Ovary (tissue), 9 donors: ENCODE data around the gene RSPH1. TPM values are rescaled to one million over a fixed set of nuclear protein-coding genes. Genes with fewer than 3 reads are reported as not detected.

Source experiments
- DNase-seq, 5 donors: peaks; one replicate each; pipeline ENCODE4 v3.0.0-alpha.2; 2019 to 2020
- H3K27ac ChIP-seq, 2 donors: fragments of 200-600 bp; one replicate each; pipeline versions ENCODE4 v1.5.1 to v1.8.0; 2019 to 2022
- H3K27me3 ChIP-seq: fragments of 200-600 bp; one replicate; pipeline ENCODE4 v1.8.0; 2022
- H3K36me3 ChIP-seq: fragments of 200-600 bp; sonication (generic); one replicate; pipeline ENCODE4 v1.5.1; 2019
- H3K4me1 ChIP-seq: one replicate; pipeline ENCODE4 v1.8.1; 2013; ENCODE audit warnings: mild to moderate bottlenecking, moderate library complexity; ENCODE audit not compliant: insufficient read depth
- H3K4me3 ChIP-seq: fragments of 200-600 bp; sonication (generic); one replicate; pipeline ENCODE4 v1.5.1; 2017
- H3K9me3 ChIP-seq, 2 donors: fragments of 200-600 bp in 1 of 2; sonication (generic) in 1 of 2; one replicate each; pipeline versions ENCODE4 v1.5.1 to v1.8.1; 2013 to 2019; ENCODE audit warnings: mild to moderate bottlenecking in 1 of 2, moderate library complexity in 1 of 2
- EP300 ChIP-seq: sonication (generic); formaldehyde crosslinking; IDR thresholded peaks from one replicate; pipeline ENCODE4 v1.6.1; 2017; ENCODE audit warnings: antibody characterized with exemption
- POLR2A ChIP-seq: fragments of 450-650 bp; IDR thresholded peaks from one replicate; pipeline ENCODE4 v1.6.1; 2017; ENCODE audit warnings: antibody characterized with exemption, mild to moderate bottlenecking, moderate library complexity
- WGBS, 3 donors: extraction: QIAGEN DNeasy Blood & Tissue Kit in 1 of 3; methylation state at CpG; one replicate each; pipeline versions ENCODE4 v1.1.5 to v1.1.7; 2013 to 2017; 5-methylcytosine and 5-hydroxymethylcytosine counted together
- intact Hi-C, 4 donors: fragments of 100-400 bp; cut with DNase I; formaldehyde crosslinking; loops; one replicate each; pipeline versions ENCODE4 v1.11.0 to v1.15.1; 2022 to 2023
- polyA plus RNA-seq, 2 donors: library from polyadenylated mRNA; stranded (reverse); fragments of 200-250 nt in 1 of 2; fragments of 350-450 nt in 1 of 2; fragmentation: Illumina TruSeq in 1 of 2; extraction: RNeasy Lipid Tissue Mini Kit (QIAGEN cat#74804) in 1 of 2; gene quantifications; one replicate each; pipeline ENCODE4 v1.2.3, GENCODE V29; 2013 to 2014
- total RNA-seq, 7 donors: library from RNA; depleted of rRNA in 2 of 7; stranded (reverse); fragments of >200 nt in 2 of 7; fragmentation: NEBNext Ultra II Directional in 3 of 7; extraction: Animal tissue kit (Norgen Biotek cat#: 25700) in 3 of 7; gene quantifications; one replicate each; pipeline versions ENCODE4 v1.1.0 to v1.2.4, GENCODE V29; 2016 to 2023
- TF ChIP-seq, protein P1 (sequence below), 3 donors: fragments of 450-650 bp in 2 of 3; fragments of 200-600 bp in 1 of 3; IDR thresholded peaks; one replicate each; pipeline versions ENCODE4 v1.5.1 to v1.8.0; 2016 to 2022; ENCODE audit warnings: antibody characterized with exemption in 3 of 3, mild to moderate bottlenecking in 1 of 3
- donor health status: DM: no; HTN: no; CAD: no; lungs with moderate emphysema.
- donor health status: DM: no; HTN: no; CAD: no.
- donor health status: Bipolar disorder and iron deficiency.
- donor health status: DM: yes; HTN: yes; CAD: no.
- donor health status: DM: no; HTN: no; CAD: no.
- donor health status: DM: yes; HTN: yes; CAD: no.

Gene RSPH1
- total and polyA plus RNA-seq, 9 donors: 0.76 to 37.5 (median 2.5) TPM

DNA sequence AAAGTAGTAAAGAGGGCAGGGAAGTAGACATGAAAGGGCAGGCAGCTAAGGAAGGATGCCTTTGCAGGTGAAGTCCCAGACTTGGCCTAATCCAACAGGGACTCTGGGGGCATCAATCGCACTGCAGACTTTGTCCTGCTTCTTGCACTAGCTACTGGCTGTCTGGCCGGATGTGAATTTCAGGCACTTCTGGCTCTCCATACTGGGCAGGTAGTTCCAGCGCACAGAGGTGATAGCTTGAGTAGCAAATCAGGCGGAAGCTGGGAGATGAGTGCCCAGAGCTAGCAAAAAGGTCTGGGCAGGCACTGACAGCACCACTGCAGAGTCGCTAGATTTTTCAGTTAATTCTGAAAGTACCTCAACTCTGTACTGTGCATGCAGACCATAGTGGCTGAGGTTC is 997 bp downstream of the RSPH1 start:
- WGBS, 3 donors: 90 to 93% (median 91%) methylated on average over 5 of the region's 5 CpGs
- Histone ChIP-seq H3K27me3 (no peaks in the 10 kb centered on the region), H3K4me3 (no peak overlapping the region), H3K4me1 (peaks cover 4% of the 10 kb centered on the region), H3K36me3 (no peaks in the 10 kb centered on the region), H3K27ac (no peak overlapping the region), H3K9me3 (no peaks in the 10 kb centered on the region)
- TF ChIP-seq POLR2A: no peak
- no peak for TF ChIP-seq EP300
- TF ChIP-seq, protein P1, sequence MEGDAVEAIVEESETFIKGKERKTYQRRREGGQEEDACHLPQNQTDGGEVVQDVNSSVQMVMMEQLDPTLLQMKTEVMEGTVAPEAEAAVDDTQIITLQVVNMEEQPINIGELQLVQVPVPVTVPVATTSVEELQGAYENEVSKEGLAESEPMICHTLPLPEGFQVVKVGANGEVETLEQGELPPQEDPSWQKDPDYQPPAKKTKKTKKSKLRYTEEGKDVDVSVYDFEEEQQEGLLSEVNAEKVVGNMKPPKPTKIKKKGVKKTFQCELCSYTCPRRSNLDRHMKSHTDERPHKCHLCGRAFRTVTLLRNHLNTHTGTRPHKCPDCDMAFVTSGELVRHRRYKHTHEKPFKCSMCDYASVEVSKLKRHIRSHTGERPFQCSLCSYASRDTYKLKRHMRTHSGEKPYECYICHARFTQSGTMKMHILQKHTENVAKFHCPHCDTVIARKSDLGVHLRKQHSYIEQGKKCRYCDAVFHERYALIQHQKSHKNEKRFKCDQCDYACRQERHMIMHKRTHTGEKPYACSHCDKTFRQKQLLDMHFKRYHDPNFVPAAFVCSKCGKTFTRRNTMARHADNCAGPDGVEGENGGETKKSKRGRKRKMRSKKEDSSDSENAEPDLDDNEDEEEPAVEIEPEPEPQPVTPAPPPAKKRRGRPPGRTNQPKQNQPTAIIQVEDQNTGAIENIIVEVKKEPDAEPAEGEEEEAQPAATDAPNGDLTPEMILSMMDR (IDR thresholded peaks at IDR 0.05): no peak
- intact Hi-C loops: loop anchor here in 1 of 4 donors (10.0 kb wide), 1 partner anchor 1010 kb away; no protein-coding TSS in a partner anchor
- no peak for DNase-seq

- H3K27me3 ChIP-seq: no peaks in the 10 kb centered on the region
- H3K4me1 ChIP-seq: peaks cover 4% of the 10 kb centered on the region
- H3K9me3 ChIP-seq: no peaks in the 10 kb centered on the region
- WGBS, 3 donors: 76 to 85% (median 80%) methylated on average over 13 of the region's 13 CpGs
- no peaks in the 10 kb centered on the region for H3K36me3 ChIP-seq
- H3K27ac ChIP-seq: no peak overlapping the region
- TF ChIP-seq, protein P1 (IDR thresholded peaks at IDR 0.05): no peak
- no peak for TF ChIP-seq POLR2A
- TF ChIP-seq EP300: no peak
- intact Hi-C loops: loop anchor here in 1 of 4 donors (10.0 kb wide), 1 partner anchor 1009 kb away; no protein-coding TSS in a partner anchor
- no peak for DNase-seq
- no peak overlapping the region for H3K4me3 ChIP-seq
These were observed 2.6 kb downstream of the RSPH1 start for GRCh38 chr21:42493109-42494060.

DNA sequence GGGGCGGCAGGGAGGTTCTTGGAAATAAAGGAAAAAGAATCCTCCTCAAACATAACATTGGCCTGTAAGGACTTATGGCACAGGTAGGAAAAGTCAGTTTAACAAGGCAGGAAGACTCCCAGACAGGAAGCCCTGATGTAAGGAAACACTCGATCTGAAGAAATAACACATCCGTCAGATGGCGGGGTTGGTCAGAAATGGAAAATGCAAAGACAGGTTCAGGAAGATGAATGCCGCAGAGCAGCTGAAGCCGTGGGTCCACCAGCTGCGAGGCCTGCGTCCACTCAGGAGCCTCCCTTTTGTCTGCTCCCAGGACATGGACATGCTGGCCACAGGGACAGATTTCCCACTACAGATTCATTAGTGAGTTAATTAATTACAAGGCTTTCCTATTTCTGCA is 3.8 kb downstream of the RSPH1 start:
- H3K4me1 ChIP-seq: peaks cover 4% of the 10 kb centered on the region
- 84% methylated on average over 8 of the region's 8 CpGs for WGBS, 3 donors
- intact Hi-C loops: loop anchor here in 1 of 4 donors (10.0 kb wide), 1 partner anchor 1007 kb away; no protein-coding TSS in a partner anchor
- no peaks in the 10 kb centered on the region for H3K9me3 ChIP-seq
- H3K27me3 ChIP-seq: no peaks in the 10 kb centered on the region
- no peak overlapping the region for H3K4me3 ChIP-seq
- TF ChIP-seq POLR2A (no peak), EP300 (no peak)
- TF ChIP-seq, protein P1 (IDR thresholded peaks at IDR 0.05): no peak
- no peak for DNase-seq
- no peaks in the 10 kb centered on the region for H3K36me3 ChIP-seq
- H3K27ac ChIP-seq: no peak overlapping the region

DNA sequence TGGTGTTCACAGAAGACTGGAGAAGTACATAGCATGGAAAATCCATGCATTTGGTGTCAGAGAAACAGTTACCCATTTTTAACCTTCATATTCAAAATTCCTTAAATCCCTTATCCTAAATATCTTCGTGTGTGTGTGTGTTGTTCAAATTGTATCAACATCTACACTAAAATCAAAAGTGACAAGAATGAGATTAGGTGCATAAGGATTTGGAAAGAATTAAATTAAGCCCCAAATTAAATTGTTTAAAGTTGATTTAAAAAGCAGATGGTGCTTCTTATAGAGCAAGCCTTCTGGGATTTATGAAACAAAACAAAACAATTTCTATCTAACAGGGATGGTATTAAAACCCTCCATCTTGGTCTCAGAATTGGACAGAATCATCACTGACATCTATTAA is 4.7 kb downstream of the RSPH1 start:
- intact Hi-C loops: loop anchor here in 1 of 4 donors (10.0 kb wide), 1 partner anchor 1007 kb away; no protein-coding TSS in a partner anchor
- TF ChIP-seq EP300 (no peak), POLR2A (no peak)
- TF ChIP-seq, protein P1 (IDR thresholded peaks at IDR 0.05): no peak
- no peaks in the 10 kb centered on the region for H3K4me1 ChIP-seq

More for the DNA sequence above, 4.7 kb downstream of the RSPH1 start:
- WGBS, 3 donors: 54 to 76% (median 71%) methylated on average over 1 of the region's 1 CpG
- H3K27ac ChIP-seq: no peak overlapping the region
- H3K9me3 ChIP-seq: no peaks in the 10 kb centered on the region
- no peaks in the 10 kb centered on the region for H3K36me3 ChIP-seq
- DNase-seq: no peak
- no peak overlapping the region for H3K4me3 ChIP-seq
- no peaks in the 10 kb centered on the region for H3K27me3 ChIP-seq
